Activated T-cell treated with anti-CD3 and anti-CD28 coated beads, Interleukin-2, amount 50 U/mL, for 24 hours (primary cell): ENCODE results near the gene HUS1.
"Not testable (repeated sequence)": the region's sequence is repeated elsewhere in the genome, so short reads cannot be mapped to it uniquely, and the experiment has no call there.

Experiments
- DNase-seq: peaks from one replicate; pipeline ENCODE4 v3.0.0-alpha.2; 2020
- H3K27ac Mint-ChIP-seq: 2 replicates; pipeline ENCODE4 v1.8.0; 2020; ENCODE audit warnings: mild to moderate bottlenecking, mixed read lengths
- H3K27me3 Mint-ChIP-seq: 2 replicates; pipeline ENCODE4 v1.8.0; 2020; ENCODE audit warnings: mixed read lengths
- H3K36me3 Mint-ChIP-seq: 2 replicates; pipeline ENCODE4 v1.8.0; 2020; ENCODE audit warnings: low read depth, mixed read lengths
- H3K4me1 Mint-ChIP-seq: 2 replicates; pipeline ENCODE4 v1.8.0; 2020; ENCODE audit warnings: low read depth, mixed read lengths
- H3K4me3 Mint-ChIP-seq: 2 replicates; pipeline ENCODE4 v1.8.0; 2020; ENCODE audit warnings: mild to moderate bottlenecking, moderate library complexity, mixed read lengths
- H3K9me3 Mint-ChIP-seq: 2 replicates; pipeline ENCODE4 v1.8.0; 2020; ENCODE audit warnings: mixed read lengths

The HUS1 gene

GRCh38 chr7:47944536-47945260 lies 34.7 kb downstream of the HUS1 start:
- Mint-ChIP-seq H3K4me3 (no peak overlapping the region), H3K27me3 (no peaks in the 10 kb centered on the region), H3K36me3 (no peaks in the 10 kb centered on the region), H3K9me3 (no peaks in the 10 kb centered on the region), H3K4me1 (no peaks in the 10 kb centered on the region), H3K27ac (no peak overlapping the region)
- DNase-seq = no peak

- H3K27ac Mint-ChIP-seq = no peak overlapping the region
- no peaks in the 10 kb centered on the region for H3K36me3 Mint-ChIP-seq
- no peaks in the 10 kb centered on the region for H3K27me3 Mint-ChIP-seq
- H3K4me1 Mint-ChIP-seq = no peaks in the 10 kb centered on the region
- H3K4me3 Mint-ChIP-seq = no peak overlapping the region
- DNase-seq = no peak
- H3K9me3 Mint-ChIP-seq = no peaks in the 10 kb centered on the region
Observed at GRCh38 chr7:47943676-47944474, 35.5 kb downstream of the HUS1 start.

DNA sequence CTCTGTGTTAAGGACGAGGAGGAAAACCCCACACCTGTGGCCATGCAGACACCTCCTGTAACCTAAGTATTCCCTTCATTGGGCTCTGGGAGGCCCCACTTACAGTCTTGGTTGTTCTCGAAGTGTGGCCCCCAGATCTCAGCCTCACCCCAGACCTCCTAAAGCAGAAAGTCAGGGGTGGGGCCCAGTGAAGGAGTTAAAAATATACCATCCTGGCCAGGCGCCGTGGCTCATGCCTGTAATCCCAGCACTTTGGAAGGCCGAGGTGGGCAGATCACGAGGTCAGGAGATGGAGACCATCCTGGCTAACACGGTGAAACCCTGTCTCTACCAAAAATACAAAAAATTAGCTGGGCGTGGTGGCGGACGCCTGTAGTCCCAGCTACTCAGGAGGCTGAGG lies 36.8 kb downstream of the HUS1 start:
- H3K4me3 Mint-ChIP-seq, H3K36me3 Mint-ChIP-seq: not testable (repeated sequence)

GRCh38 chr7:47942132-47942531 lies 37.3 kb downstream of the HUS1 start:
- Mint-ChIP-seq H3K27me3 (no peaks in the 10 kb centered on the region), H3K4me3 (no peak overlapping the region), H3K27ac (no peak overlapping the region), H3K36me3 (no peaks in the 10 kb centered on the region), H3K4me1 (peaks cover 6% of the 10 kb centered on the region), H3K9me3 (no peaks in the 10 kb centered on the region)
- no peak for DNase-seq

More for the DNA sequence above, 36.8 kb downstream of the HUS1 start:
- H3K27me3 Mint-ChIP-seq, H3K4me1 Mint-ChIP-seq, DNase-seq, H3K9me3 Mint-ChIP-seq, H3K27ac Mint-ChIP-seq: not testable (repeated sequence)

- no peaks in the 10 kb centered on the region for H3K9me3 Mint-ChIP-seq
Observed at GRCh38 chr7:47941136-47941844, 38.1 kb downstream of the HUS1 start.

DNA sequence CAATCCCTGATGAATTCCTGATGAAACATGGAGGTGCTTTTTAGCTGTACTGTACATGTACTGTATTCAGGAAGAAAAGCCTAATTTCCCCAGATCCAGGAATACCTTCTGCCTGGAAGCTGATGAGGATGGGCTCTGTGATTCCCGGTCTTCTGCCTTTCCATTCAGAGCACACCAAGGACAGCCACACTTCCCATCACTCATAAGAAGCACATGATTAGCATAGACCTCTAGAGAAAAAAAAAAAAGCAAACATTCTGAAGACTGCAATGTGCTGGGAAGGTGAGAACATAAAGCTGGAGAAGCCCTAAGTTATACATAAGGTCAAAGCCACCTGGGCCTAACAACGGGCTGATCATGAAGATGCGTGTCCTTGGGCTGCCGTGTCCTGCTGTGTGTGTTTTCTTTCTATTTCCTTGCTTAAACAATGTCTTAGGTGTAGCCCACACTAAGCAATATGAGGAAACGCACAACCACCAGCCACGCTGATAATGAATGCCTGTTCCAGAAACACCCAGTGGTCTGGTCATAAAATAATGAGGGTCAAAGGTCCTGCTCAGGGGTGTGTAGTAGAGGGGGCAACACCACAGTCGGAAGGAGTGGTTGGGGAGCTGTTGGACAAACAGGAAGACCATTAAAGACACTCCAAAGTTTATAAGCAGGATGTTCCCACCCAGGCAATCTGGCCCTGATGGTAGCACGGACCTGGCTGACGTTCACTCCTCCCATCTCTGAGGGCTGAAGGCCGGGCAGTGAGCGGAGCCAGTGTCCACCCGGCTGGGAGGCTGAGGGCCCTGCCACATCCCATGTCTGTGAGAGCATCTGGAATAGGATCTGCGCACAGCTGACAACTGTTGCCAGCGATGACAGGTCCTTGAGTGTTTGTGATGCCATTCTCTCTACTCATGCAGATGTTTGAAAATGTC lies 39.1 kb downstream of the HUS1 start:
- peaks cover 8% of the 10 kb centered on the region for H3K4me1 Mint-ChIP-seq
- H3K4me3 Mint-ChIP-seq = no peak overlapping the region
- H3K27ac Mint-ChIP-seq = no peak overlapping the region
- H3K9me3 Mint-ChIP-seq = no peaks in the 10 kb centered on the region
- no peak for DNase-seq
- H3K27me3 Mint-ChIP-seq = no peaks in the 10 kb centered on the region
- H3K36me3 Mint-ChIP-seq = no peaks in the 10 kb centered on the region

More at GRCh38 chr7:47941136-47941844, 38.1 kb downstream of the HUS1 start:
- Mint-ChIP-seq H3K36me3 (no peaks in the 10 kb centered on the region), H3K4me1 (peaks cover 8% of the 10 kb centered on the region), H3K27me3 (no peaks in the 10 kb centered on the region), H3K27ac (no peak overlapping the region), H3K4me3 (no peak overlapping the region)
- DNase-seq = no peak

DNA sequence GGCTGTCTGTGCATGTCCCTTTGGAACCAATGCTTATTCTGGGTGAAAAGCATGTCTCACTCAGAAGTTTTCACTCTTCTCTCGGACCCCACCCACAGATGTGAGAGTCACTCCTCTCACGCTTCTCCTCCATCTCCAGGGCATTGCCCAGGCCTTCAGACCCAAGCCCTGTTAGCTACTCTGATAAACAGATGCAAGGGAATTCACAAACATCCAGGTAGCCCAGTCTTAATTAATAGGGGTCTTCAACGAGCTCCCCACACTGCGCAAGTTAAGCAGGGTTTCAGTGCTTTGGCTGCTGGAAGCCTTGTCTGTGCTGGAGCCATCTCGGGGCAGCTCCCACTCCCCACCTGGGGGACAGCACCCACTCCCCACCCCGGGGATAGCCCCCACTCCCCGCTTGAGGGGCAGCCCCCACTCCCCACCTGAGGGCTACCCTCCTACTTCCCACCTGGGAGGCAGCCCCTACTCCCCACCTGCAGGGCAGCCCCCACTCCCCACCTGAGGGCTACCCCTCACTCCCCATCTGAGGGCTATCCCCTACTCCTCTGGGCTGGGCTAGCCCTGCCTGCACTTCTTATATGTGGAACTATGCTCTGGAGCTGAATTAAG lies 39.9 kb downstream of the HUS1 start:
- no peaks in the 10 kb centered on the region for H3K27me3 Mint-ChIP-seq
- H3K9me3 Mint-ChIP-seq = no peaks in the 10 kb centered on the region
- no peak overlapping the region for H3K4me3 Mint-ChIP-seq
- no peaks in the 10 kb centered on the region for H3K36me3 Mint-ChIP-seq
- peaks cover 8% of the 10 kb centered on the region for H3K4me1 Mint-ChIP-seq
- H3K27ac Mint-ChIP-seq = no peak overlapping the region
- DNase-seq = no peak

GRCh38 chr7:47938574-47939165 lies 40.7 kb downstream of the HUS1 start:
- Mint-ChIP-seq H3K27ac (no peak overlapping the region), H3K9me3 (no peaks in the 10 kb centered on the region), H3K4me3 (no peak overlapping the region), H3K4me1 (peaks cover 8% of the 10 kb centered on the region), H3K36me3 (no peaks in the 10 kb centered on the region), H3K27me3 (no peaks in the 10 kb centered on the region)
- no peak for DNase-seq

GRCh38 chr7:47937711-47938573 lies 41.5 kb downstream of the HUS1 start:
- no peaks in the 10 kb centered on the region for H3K27me3 Mint-ChIP-seq
- no peak for DNase-seq
- H3K27ac Mint-ChIP-seq = peak overlapping the region; percentile 76
- H3K9me3 Mint-ChIP-seq = no peaks in the 10 kb centered on the region
- peaks cover 8% of the 10 kb centered on the region for H3K4me1 Mint-ChIP-seq
- no peaks in the 10 kb centered on the region for H3K36me3 Mint-ChIP-seq
- no peak overlapping the region for H3K4me3 Mint-ChIP-seq

- Mint-ChIP-seq H3K4me3 (no peak overlapping the region), H3K9me3 (no peaks in the 10 kb centered on the region), H3K27ac (peak overlapping the region; percentile 76), H3K4me1 (peaks cover 8% of the 10 kb centered on the region), H3K36me3 (no peaks in the 10 kb centered on the region), H3K27me3 (no peaks in the 10 kb centered on the region)
- DNase-seq = no peak
Observed at GRCh38 chr7:47937065-47937687, 42.2 kb downstream of the HUS1 start.

DNA sequence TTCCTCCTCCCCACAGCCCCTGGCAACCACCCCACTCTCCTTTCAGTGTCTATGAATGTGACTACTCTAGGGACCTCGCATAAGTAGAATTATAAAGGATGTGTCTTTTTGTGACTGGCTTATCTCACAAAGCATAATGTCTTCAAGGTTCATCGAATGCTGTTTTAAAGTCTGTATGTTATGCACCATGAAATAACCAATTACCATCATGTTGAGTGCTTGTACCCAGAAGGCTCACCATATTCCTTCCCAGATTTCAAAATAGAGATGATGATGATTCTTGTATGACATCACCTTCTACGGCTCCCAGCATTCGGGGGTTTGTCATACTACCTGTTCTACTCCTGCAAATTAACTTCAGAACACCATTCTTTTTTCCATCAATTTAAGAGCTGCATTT lies 43.1 kb downstream of the HUS1 start:
- Mint-ChIP-seq H3K27ac (no peak overlapping the region), H3K36me3 (no peaks in the 10 kb centered on the region), H3K9me3 (no peaks in the 10 kb centered on the region), H3K4me1 (peaks cover 8% of the 10 kb centered on the region), H3K27me3 (no peaks in the 10 kb centered on the region), H3K4me3 (no peak overlapping the region)
- DNase-seq = no peak

- no peaks in the 10 kb centered on the region for H3K9me3 Mint-ChIP-seq
- H3K27me3 Mint-ChIP-seq = no peaks in the 10 kb centered on the region
- no peaks in the 10 kb centered on the region for H3K36me3 Mint-ChIP-seq
- peaks cover 8% of the 10 kb centered on the region for H3K4me1 Mint-ChIP-seq
- H3K27ac Mint-ChIP-seq = no peak overlapping the region
- H3K4me3 Mint-ChIP-seq = no peak overlapping the region
- DNase-seq = no peak
Observed at GRCh38 chr7:47935336-47935735, 44.1 kb downstream of the HUS1 start.
